Right lobe of liver (tissue), 6 donors: ENCODE data around the gene B4GALNT1. TPM values are rescaled to one million over a fixed set of nuclear protein-coding genes. Genes with fewer than 3 reads are reported as not detected.
A peak's percentile ranks its signal among the peaks of the same experiment; 100 is the strongest.

ENCODE experiments used
- ATAC-seq, 4 donors: fragments of 200-7000 bp; cut with Tn5 transposase; one replicate each; pipeline ENCODE4 v1.9.1; 2020; ENCODE audit warnings: mild to moderate bottlenecking in 4 of 4, moderate library complexity in 4 of 4
- DNase-seq, 3 donors: peaks; one replicate each; pipeline ENCODE4 v3.0.0-alpha.2; 2020
- H3K27ac ChIP-seq, 3 donors: fragments of 200-600 bp; one replicate each; pipeline ENCODE4 v1.8.0; 2022
- H3K27me3 ChIP-seq, 2 donors: fragments of 200-600 bp; one replicate each; pipeline ENCODE4 v1.8.0; 2022
- H3K36me3 ChIP-seq, 4 donors: fragments of 200-600 bp; sonication (generic) in 1 of 4; one replicate each; pipeline versions ENCODE4 v1.5.1 to v1.8.0; 2017 to 2022; ENCODE audit warnings: control low read depth in 1 of 4
- H3K4me1 ChIP-seq, 4 donors: fragments of 200-600 bp; sonication (generic) in 1 of 4; one replicate each; pipeline versions ENCODE4 v1.5.1 to v1.8.0; 2017 to 2022; ENCODE audit warnings: control low read depth in 1 of 4
- H3K4me3 ChIP-seq, 3 donors: fragments of 200-600 bp; one replicate each; pipeline ENCODE4 v1.8.0; 2022
- H3K9me3 ChIP-seq, 4 donors: fragments of 200-600 bp; sonication (generic) in 1 of 4; one replicate each; pipeline versions ENCODE4 v1.5.1 to v1.8.0; 2017 to 2022; ENCODE audit warnings: control low read depth in 1 of 4
- POLR2A ChIP-seq: fragments of 450-650 bp; IDR thresholded peaks from one replicate; pipeline ENCODE4 v1.6.1; 2017; ENCODE audit warnings: antibody characterized with exemption, mild to moderate bottlenecking
- WGBS: methylation state at CpG from one replicate; pipeline ENCODE4 v1.1.6; 2018; ENCODE audit warnings: low coverage, low lambda C conversion rate; ENCODE audit not compliant: insufficient coverage; ENCODE audit errors: missing lambda C conversion rate; 5-methylcytosine and 5-hydroxymethylcytosine counted together
- intact Hi-C, 2 donors: fragments of 100-400 bp; cut with DNase I; formaldehyde crosslinking; loops; one replicate each; pipeline versions ENCODE4 v1.11.2 to v1.14.1; 2022
- total RNA-seq, 6 experiments: library from RNA; depleted of rRNA in 2 of 6; stranded (reverse); fragments of >200 nt in 2 of 6; fragmentation: NEBNext Ultra II Directional in 3 of 6; extraction: Animal tissue kit (Norgen Biotek cat#: 25700) in 3 of 6; gene quantifications; one replicate each; pipeline versions ENCODE4 v1.1.0 to v1.2.4, GENCODE V29; 2016 to 2023
- TF ChIP-seq, protein P1 (sequence below), 4 donors: fragments of 200-600 bp in 3 of 4; fragments of 450-650 bp in 1 of 4; IDR thresholded peaks; one replicate each; pipeline versions ENCODE4 v1.5.1 to v1.8.0; 2016 to 2022; ENCODE audit warnings: antibody characterized with exemption in 4 of 4, mild to moderate bottlenecking in 2 of 4
- donor health status: DM: no; HTN: yes; CAD: no.
- donor health status: DM: no; HTN: no; CAD: no.
- donor health status: DM: no; HTN: no; CAD: no.
- donor health status: DM: no; HTN: yes; CAD: no.
- donor health status: DM: no; HTN: yes; CAD: no.

B4GALNT1 gene
- total RNA-seq, 6 experiments from 2014 or later: 0.44 to 3.6 (median 0.78) TPM

DNA sequence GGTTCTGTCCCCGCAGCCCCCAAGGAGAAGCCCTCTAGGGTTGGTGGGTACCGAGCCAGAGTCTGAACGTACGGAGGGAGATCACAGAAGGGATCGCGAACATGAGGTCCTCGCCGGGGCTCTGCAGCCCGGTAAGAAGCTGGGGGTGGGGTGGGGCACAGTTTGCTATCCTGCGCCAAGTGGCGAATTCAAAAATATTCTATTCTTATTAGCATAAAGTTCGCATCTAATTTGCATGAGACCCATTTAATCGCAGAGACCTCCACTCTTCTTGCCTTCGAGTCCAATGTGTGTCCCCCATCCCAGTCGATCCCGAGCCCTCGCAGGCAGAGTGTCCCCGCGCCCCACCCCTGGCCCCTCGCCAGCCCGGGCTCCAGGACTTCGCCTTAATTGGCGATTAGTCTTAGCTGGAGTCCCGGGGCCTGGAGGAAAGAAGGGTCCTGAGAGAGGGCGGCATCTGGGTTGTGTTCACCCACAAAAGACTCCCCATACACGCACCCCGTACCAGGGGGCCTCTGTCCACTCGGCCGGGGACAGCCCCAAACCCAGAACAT, 22.4 kb downstream of the B4GALNT1 start:
- WGBS: 5% methylated on average over 26 of the region's 29 CpGs
- DNase-seq (no peak), ATAC-seq (peak in 2 of 4 donors; percentile 9 to 18)
- Histone ChIP-seq H3K36me3 (no peaks in the 10 kb centered on the region), H3K27me3 (peaks cover 0 to 8% of the 10 kb centered on the region in 2 donors), H3K9me3 (no peaks in the 10 kb centered on the region), H3K4me1 (peaks cover 0 to 12% (median 0%) of the 10 kb centered on the region in 4 donors), H3K27ac (peak overlapping the region in 2 of 3 donors; percentile 29 to 53), H3K4me3 (peak overlapping the region; percentile 40 to 45 (median 44))
- no peak for TF ChIP-seq POLR2A
- TF ChIP-seq, protein P1, sequence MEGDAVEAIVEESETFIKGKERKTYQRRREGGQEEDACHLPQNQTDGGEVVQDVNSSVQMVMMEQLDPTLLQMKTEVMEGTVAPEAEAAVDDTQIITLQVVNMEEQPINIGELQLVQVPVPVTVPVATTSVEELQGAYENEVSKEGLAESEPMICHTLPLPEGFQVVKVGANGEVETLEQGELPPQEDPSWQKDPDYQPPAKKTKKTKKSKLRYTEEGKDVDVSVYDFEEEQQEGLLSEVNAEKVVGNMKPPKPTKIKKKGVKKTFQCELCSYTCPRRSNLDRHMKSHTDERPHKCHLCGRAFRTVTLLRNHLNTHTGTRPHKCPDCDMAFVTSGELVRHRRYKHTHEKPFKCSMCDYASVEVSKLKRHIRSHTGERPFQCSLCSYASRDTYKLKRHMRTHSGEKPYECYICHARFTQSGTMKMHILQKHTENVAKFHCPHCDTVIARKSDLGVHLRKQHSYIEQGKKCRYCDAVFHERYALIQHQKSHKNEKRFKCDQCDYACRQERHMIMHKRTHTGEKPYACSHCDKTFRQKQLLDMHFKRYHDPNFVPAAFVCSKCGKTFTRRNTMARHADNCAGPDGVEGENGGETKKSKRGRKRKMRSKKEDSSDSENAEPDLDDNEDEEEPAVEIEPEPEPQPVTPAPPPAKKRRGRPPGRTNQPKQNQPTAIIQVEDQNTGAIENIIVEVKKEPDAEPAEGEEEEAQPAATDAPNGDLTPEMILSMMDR (IDR thresholded peaks at IDR 0.05): no peak
- intact Hi-C loops: no loop called here

DNA sequence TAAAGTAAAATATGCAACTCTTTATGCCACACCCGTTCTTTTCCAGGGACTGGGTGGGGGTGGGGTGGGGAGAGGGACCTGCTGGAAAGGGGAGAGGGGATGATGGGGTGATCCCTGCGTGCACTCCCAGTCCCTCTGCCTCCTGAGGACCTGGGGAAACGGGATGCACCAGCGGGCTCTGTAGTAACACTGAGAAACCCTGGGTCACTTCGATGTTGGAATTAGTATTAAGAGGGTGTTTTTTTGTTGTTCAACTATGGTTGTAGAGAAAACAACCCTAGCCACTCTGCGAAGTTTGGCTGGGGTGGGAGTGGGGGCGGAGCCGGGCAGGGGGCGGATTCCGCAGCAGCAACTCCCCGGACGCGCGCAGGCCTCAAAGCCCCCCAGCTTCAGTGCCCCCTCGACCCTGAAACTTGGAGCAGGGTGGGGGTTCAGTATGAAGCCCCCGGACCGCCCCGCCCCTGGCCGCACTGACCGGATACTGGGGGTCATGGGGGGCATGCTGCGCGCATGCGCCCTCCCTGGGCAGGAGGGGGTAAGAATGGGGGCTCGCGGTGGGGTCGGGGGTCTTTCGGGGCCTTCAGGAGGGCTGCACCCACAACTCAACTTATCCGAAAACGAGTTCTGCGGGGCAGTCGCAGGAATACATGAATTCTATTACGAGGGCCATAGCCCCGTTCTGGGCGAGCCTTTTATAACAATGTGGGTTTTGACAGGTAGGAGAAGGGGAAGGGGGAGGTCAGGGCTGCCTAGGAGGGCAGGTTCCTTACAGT, 23.0 kb downstream of the B4GALNT1 start:
- peaks cover 0 to 8% of the 10 kb centered on the region in 2 donors for H3K27me3 ChIP-seq
- intact Hi-C loops: no loop called here
- no peaks in the 10 kb centered on the region for H3K36me3 ChIP-seq
- no peak for ATAC-seq
- no peaks in the 10 kb centered on the region for H3K9me3 ChIP-seq
- peak overlapping the region in 1 of 3 donors; percentile 53 for H3K27ac ChIP-seq
- WGBS: 17% methylated on average over 21 of the region's 34 CpGs
- TF ChIP-seq, protein P1 (IDR thresholded peaks at IDR 0.05): no peak
- TF ChIP-seq POLR2A: no peak
- DNase-seq: no peak
- peaks cover 0 to 12% (median 0%) of the 10 kb centered on the region in 4 donors for H3K4me1 ChIP-seq
- peak overlapping the region in 2 of 3 donors; percentile 12 to 45 for H3K4me3 ChIP-seq

DNA sequence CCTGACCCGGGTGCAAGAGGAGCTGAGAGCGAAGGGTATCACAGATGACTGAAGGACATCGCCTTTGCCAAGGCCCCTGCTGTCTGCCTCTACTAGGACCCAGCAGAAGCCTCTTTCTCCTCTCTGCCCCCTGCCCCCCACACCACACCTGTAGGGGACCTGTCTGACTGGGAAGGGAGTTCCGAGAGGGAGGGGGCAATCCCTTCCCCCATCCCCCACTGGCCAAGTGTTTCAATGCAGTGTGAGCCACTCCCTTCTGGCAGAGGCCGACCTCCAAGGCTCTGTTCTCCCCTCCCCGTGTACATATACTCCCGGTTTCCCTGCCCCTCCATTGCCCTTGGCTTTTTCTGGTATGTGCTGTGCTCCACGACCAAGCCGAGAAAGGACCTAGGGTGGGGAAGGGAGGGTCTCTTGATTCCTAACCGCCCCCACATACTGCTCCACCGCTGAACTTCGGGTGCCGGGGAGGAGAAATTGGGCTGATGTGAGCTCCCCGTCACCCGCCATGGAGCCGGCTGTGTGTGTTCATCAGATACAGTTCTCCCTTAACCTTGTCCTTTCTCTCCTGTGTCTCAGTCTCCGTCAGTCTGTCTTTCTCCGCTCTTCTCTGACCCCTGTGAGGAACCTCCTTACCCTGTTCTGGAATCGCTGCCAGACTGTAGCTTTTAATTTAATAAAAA, 23.8 kb downstream of the B4GALNT1 start:
- H3K36me3 ChIP-seq: no peaks in the 10 kb centered on the region
- peaks cover 0 to 12% (median 0%) of the 10 kb centered on the region in 4 donors for H3K4me1 ChIP-seq
- no peak overlapping the region for H3K4me3 ChIP-seq
- no peak overlapping the region for H3K27ac ChIP-seq
- no peak for TF ChIP-seq POLR2A
- TF ChIP-seq, protein P1 (IDR thresholded peaks at IDR 0.05): no peak
- ATAC-seq: no peak
- H3K27me3 ChIP-seq: peaks cover 0 to 8% of the 10 kb centered on the region in 2 donors
- intact Hi-C loops: no loop called here
- 46% methylated on average over 17 of the region's 19 CpGs for WGBS
- DNase-seq: no peak
- H3K9me3 ChIP-seq: no peaks in the 10 kb centered on the region

DNA sequence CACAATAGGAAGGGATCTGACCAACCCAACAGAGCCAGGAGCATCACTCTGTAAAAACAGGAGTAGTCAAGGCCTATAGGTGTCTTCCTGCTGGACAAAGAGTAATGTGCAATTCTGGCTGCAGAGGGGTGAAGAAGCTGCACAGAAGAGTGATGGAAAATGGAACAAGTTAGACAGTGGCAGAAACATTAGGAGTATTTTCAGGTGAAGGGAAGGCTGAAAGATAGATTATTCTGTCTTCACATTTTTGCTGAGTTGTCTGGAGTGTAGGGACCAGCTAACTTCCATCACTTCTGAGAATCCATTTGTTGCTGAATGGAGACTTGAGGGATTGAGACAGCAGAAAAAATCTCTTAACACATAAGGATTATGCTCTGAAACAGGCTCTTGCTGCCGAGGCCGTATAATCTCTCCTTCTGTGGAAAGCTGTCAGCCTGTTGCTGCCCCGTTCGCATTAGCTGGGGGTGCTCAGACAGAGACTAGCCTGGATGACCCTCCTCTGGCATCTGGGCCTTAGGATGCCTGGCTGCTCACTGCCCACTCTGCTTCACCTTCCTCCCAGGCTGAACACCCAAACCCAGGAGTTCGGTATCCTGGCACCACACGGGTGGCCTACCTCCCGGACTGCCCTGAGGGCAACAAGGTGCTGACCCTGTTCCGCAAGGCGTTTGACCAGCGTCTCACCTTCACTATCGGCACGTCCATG, 24.9 kb downstream of the B4GALNT1 start:
- H3K27me3 ChIP-seq: peaks cover 0 to 8% of the 10 kb centered on the region in 2 donors
- H3K4me3 ChIP-seq: no peak overlapping the region
- ATAC-seq (no peak), DNase-seq (no peak)
- no peaks in the 10 kb centered on the region for H3K9me3 ChIP-seq
- no peak for TF ChIP-seq POLR2A
- TF ChIP-seq, protein P1 (IDR thresholded peaks at IDR 0.05): no peak
- no peak overlapping the region for H3K27ac ChIP-seq
- no peaks in the 10 kb centered on the region for H3K36me3 ChIP-seq
- peaks cover 0 to 12% (median 0%) of the 10 kb centered on the region in 4 donors for H3K4me1 ChIP-seq
- WGBS: 60% methylated on average over 1 of the region's 12 CpGs
- intact Hi-C loops: no loop called here
